ENCODE measurements around the gene KDM5A.
"Not testable (repeated sequence)": the region's sequence is repeated elsewhere in the genome, so short reads cannot be mapped to it uniquely, and the experiment has no call there.

The KDM5A gene

DNA sequence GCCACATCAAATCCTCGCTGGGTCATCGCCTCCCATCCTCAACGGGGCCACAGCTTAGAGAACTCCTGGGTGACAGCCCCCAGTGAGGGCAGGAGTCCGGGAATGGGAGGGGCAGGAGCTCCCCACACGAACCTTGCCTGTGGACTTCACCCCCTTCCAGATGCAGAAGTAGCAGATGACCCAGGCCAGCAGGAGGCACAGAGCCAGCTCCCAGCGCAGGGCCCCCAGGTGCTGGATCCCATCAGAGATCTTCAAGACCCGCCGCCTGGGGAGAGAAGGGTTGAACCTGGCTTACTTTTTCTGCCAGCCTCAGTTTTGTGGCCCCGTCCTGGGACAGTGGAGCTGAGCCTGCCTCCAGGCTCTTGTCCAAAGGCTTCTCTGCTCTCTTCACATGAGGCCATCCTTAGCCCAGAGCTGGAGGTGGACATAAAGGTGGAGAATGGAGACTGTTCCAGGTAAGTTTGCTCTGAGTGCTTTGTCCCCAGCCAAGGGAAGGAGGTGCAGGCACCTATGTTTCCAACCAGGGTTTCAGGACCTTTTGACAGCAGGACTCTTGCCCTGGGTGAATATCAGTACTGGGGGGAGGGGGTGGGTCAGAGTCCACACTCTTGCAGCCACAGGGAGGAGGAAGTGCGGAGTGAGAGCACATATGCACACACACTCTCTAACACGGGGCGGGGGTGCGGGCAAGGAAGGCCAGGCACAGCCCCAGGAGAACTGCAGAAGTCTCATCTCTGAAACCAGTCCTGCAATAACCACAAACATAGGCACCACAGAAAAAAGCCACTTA, 151.9 kb downstream of the KDM5A start:
- no peak for FAIRE-seq

DNA sequence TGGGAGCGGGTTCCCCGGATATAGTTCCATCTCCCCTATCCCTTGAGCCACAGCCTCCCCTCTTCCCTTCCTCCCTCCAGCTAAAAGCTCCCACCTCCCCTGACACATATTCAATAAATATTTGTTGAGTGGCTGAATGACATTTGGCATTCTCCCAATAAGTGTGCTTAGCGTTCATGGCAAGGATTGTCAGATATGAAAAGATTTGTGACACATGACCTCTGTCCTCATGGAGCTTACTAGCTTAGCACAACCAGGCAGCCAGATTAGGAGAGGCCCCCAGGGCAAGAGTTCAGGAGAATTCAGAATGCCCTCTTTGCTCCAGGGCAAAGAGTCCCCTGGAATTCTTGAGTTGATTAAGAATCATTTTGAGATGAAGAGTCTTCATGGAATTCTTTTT, 152.7 kb downstream of the KDM5A start:
- FAIRE-seq = no peak

DNA sequence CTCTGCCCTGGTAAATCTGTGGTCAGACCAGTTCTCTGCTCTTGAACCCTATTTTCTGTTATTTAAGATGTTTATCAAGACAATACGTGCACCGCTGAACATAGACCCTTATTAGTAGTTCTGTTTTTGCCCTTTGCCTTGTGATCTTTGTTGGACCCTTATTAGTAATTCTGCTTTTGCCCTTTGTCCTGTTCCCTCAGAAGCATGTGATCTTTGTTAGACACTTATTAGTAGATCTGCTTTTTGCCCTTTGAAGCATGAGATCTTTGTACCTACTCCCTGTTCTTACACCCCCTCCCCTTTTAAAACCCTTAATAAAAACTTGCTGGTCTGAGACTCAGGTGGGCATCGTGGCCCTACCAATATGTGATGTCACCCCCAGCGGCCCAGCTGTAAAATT, 153.2 kb downstream of the KDM5A start:
- FAIRE-seq = not testable (repeated sequence)

DNA sequence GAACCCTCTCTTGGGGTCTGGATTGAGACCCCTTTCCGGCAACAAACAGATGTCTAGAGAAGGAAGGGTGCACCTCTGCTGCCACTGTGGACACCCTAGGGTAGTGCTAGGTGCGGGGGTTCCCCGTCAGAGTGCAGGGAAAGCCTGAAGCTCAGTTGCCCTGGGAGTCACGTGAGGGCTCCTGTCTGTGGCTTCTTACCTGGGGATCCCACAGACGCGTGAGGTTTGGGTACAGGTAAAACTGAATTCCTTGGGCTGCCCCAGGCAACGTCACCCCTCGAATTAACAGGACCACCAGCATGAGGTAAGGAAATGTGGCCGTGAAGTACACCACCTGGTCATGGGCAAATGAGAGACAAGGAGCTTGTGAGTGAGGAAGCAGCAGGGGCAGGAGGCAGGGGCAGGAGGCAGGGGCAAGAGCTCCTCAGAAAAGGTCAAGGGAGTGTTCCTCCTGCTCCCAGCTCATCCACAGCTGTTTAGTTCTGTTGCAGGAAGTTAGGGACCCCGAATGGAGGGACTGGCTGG, 154.2 kb downstream of the KDM5A start:
- no peak for FAIRE-seq

DNA sequence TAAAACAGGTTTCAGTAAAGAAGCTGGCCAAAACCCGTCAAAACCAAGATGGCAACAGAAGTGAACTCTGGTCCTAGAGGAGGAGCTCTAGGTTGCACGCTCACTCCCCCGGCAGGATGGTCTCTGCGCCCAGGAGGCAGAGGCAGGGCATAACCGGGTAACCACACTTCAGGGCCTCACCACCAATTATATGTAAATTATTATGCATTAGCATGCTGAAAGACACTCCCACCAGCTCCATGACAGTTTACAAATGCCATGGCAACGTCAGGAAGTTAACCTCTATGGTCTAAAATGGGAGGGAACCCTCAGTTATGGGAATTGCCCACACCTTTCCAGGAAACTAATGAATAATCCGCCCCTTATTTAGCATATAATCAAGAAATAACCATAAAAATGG, 155.1 kb downstream of the KDM5A start:
- no peak for FAIRE-seq

DNA sequence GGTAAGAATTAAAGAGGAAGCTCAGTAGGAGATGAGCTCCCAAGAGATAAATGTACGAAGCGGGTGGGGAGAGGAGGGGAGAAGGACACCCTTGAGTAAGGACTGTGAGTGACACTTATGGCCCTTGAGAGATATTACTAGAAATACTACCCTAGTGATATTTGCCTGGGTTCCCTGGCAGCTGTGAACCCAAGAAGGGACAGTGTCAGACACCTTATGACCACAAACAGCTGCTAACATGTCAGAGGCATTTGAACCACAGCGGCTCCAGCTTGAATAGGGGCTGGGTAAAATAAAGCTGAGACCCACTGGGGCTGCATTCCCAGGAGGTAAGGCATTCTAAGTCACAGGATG, 155.5 kb downstream of the KDM5A start:
- FAIRE-seq = no peak

DNA sequence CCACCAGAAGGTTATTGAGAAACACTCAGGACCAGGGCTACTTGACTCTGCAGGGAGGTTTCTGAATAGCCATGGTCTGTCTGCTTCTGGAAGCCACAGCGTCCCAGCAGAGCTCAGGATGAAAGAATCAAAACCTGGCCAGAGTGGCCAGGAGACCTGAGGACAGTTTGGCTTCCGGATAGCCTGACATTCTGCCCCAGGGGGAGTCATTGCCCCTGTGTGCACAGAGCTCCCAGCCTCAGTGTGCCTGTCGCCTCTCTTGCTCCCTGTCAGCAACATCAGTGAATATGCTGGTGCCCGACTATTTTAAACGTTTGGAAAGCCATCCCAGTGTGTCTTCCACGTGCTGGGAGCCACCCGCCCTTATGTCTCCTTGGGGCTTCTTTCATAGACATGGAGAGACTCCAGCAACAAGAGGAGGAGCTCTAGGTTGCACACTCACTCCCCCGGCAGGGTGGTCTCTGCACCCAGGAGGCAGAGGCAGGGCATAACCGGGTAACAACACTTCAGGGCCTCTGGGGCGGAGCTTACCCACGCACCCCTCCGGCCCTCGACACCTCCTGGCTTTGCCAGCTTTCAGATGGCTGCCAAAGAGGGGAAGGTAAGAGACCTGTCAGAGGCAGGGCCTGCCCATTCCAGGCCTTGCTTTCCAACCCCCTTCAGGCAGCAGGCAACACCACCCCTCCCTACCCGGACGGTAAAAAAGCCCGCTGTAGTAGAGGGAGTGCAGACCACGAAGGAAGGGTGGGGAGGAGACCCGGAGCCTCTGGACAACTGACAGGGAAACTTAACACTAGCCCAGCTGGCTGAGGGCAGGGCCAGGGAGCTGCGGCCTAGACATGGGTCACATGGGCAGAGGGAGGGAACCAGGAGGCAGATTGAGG, 156.1 kb downstream of the KDM5A start:
- no peak for FAIRE-seq

DNA sequence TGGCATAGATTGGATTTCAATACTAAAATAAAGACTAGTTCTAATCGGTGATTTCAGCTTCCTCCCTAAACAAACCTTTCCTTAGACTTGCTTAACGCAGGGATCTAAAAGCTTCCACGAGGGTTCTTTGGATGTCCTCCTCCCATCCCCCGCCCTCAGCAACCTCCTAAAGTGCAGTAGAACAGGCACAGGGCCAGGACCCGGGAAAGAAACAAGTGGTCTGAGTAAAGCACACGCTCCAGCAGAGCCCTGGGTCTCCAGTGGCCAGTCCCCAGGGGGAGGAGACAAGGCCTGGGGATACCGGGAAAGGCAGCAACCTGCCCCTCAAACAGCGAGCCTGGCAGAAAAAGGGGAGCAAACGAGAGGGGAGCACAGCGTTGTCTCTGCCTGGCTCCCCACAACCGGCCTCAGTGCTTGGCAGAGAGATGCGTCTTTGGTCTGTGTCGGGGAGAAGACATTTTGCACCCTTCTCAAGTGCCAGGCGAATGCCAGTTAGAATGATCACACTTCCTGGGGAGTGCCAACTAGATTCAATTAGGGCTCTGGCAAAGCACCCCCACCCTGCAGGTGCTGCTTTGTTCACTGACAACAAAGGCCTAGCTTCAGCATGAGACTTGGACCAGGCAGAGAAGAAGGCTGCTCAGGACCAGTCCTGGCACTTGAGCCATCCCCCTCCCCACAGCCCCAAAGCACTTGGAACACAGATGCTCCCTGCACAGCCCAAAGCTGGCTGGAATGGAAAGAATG, 158.0 kb downstream of the KDM5A start:
- no peak for FAIRE-seq
